ENCODE data around the gene DIP2B. TPM values are rescaled to one million over a fixed set of nuclear protein-coding genes. Genes with fewer than 3 reads are reported as not detected.

The DIP2B gene
- total RNA-seq, 2 experiments from 2014 or later: 21.2 to 23.7 TPM

GRCh38 chr12:50711121-50711520 is 206.3 kb downstream of the DIP2B start:
- ChIA-PET POLR2A (no interaction called here), CTCF (interaction anchor here (1.1 kb wide), 1 partner anchor 206 kb away, joined by 3 read pairs; the partner anchor contains the start of gene DIP2B)
- Mint-ChIP-seq H3K27ac (no peak overlapping the region), H3K36me3 (ENCODE audit: low read depth) (peaks cover 26% of the 10 kb centered on the region), H3K4me1 (ENCODE audit: low read depth) (no peaks in the 10 kb centered on the region), H3K27me3 (no peaks in the 10 kb centered on the region), H3K4me3 (no peak overlapping the region), H3K9me3 (no peaks in the 10 kb centered on the region)
- ATAC-seq (no peak), DNase-seq (no peak)
- no peak for TF ChIP-seq CTCF (IDR thresholded peaks at IDR 0.05)
- intact Hi-C loops (cut with micrococcal nuclease): no loop called here

- intact Hi-C loops (cut with micrococcal nuclease): no loop called here
- no peak for ATAC-seq
- no peak for DNase-seq
- peaks cover 20% of the 10 kb centered on the region for H3K36me3 Mint-ChIP-seq (ENCODE audit: low read depth)
- no peak for TF ChIP-seq CTCF (IDR thresholded peaks at IDR 0.05)
- H3K4me3 Mint-ChIP-seq: no peak overlapping the region
- H3K27me3 Mint-ChIP-seq: no peaks in the 10 kb centered on the region
- no peaks in the 10 kb centered on the region for H3K4me1 Mint-ChIP-seq (ENCODE audit: low read depth)
- POLR2A ChIA-PET: no interaction called here
- CTCF ChIA-PET: interaction anchor here (1.0 to 1.5 kb wide), 2 partner anchors 72 to 77 kb away, joined by 3 to 4 read pairs; no protein-coding TSS in a partner anchor
- peak overlapping the region; percentile 4 for H3K27ac Mint-ChIP-seq
- no peaks in the 10 kb centered on the region for H3K9me3 Mint-ChIP-seq
These were observed 210.4 kb downstream of the DIP2B start for GRCh38 chr12:50715174-50715573.

- H3K4me3 Mint-ChIP-seq: no peak overlapping the region
- intact Hi-C loops (cut with micrococcal nuclease): no loop called here
- DNase-seq (no peak), ATAC-seq (no peak)
- no peak for TF ChIP-seq CTCF (IDR thresholded peaks at IDR 0.05)
- H3K4me1 Mint-ChIP-seq (ENCODE audit: low read depth): no peaks in the 10 kb centered on the region
- no peaks in the 10 kb centered on the region for H3K27me3 Mint-ChIP-seq
- no peaks in the 10 kb centered on the region for H3K9me3 Mint-ChIP-seq
- ChIA-PET POLR2A (no interaction called here), CTCF (no interaction called here)
- H3K36me3 Mint-ChIP-seq (ENCODE audit: low read depth): peaks cover 27% of the 10 kb centered on the region
- H3K27ac Mint-ChIP-seq: no peak overlapping the region
These were observed 214.0 kb downstream of the DIP2B start for GRCh38 chr12:50718760-50719159.

GRCh38 chr12:50720085-50720484 is 215.3 kb downstream of the DIP2B start:
- no peak overlapping the region for H3K4me3 Mint-ChIP-seq
- TF ChIP-seq CTCF (IDR thresholded peaks at IDR 0.05): no peak
- CTCF ChIA-PET: interaction anchor here (0.7 kb wide), 1 partner anchor 221 kb away, joined by 3 read pairs; no protein-coding TSS in a partner anchor
- no peaks in the 10 kb centered on the region for H3K27me3 Mint-ChIP-seq
- POLR2A ChIA-PET: no interaction called here
- no peak overlapping the region for H3K27ac Mint-ChIP-seq
- H3K4me1 Mint-ChIP-seq (ENCODE audit: low read depth): no peaks in the 10 kb centered on the region
- no peak for ATAC-seq
- H3K9me3 Mint-ChIP-seq: no peaks in the 10 kb centered on the region
- DNase-seq: no peak
- peaks cover 26% of the 10 kb centered on the region for H3K36me3 Mint-ChIP-seq (ENCODE audit: low read depth)
- intact Hi-C loops (cut with micrococcal nuclease): no loop called here

GRCh38 chr12:50720501-50720900 is 215.7 kb downstream of the DIP2B start:
- no peak for TF ChIP-seq CTCF (IDR thresholded peaks at IDR 0.05)
- Mint-ChIP-seq H3K36me3 (ENCODE audit: low read depth) (peaks cover 27% of the 10 kb centered on the region), H3K4me3 (no peak overlapping the region), H3K9me3 (no peaks in the 10 kb centered on the region), H3K27me3 (no peaks in the 10 kb centered on the region), H3K27ac (no peak overlapping the region), H3K4me1 (ENCODE audit: low read depth) (no peaks in the 10 kb centered on the region)
- CTCF ChIA-PET: interaction anchor here (0.7 kb wide), 1 partner anchor 222 kb away, joined by 3 read pairs; no protein-coding TSS in a partner anchor
- DNase-seq (no peak), ATAC-seq (no peak)
- intact Hi-C loops (cut with micrococcal nuclease): no loop called here
- POLR2A ChIA-PET: no interaction called here

All from activated CD8-positive, alpha-beta T cell treated with anti-CD3 and anti-CD28 coated beads for 36 hours (primary cell).